CD14-positive monocyte (primary cell): Measurements from ENCODE around the gene AASS. TPM values are rescaled to one million over a fixed set of nuclear protein-coding genes. Genes with fewer than 3 reads are reported as not detected.

Experiments
- DNase-seq, 3 donors: peaks; one replicate each; pipeline ENCODE4 v3.0.0-alpha.2; 2011 to 2022
- H2AFZ ChIP-seq: 2 replicates; pipeline ENCODE4 v1.6.0; 2012; ENCODE audit warnings: mild to moderate bottlenecking, low read depth, low read length, inconsistent platforms; ENCODE audit not compliant: insufficient read depth, poor library complexity, severe bottlenecking
- H3K27ac ChIP-seq, 2 donors: 1 replicate in 1 of 2; 2 replicates in 1 of 2; pipeline ENCODE4 v1.5.1; 2012 to 2013; ENCODE audit warnings: low read length in 2 of 2, control low read depth in 1 of 2, inconsistent platforms in 1 of 2, low read depth in 1 of 2, mild to moderate bottlenecking in 1 of 2
- H3K27me3 ChIP-seq, 2 donors: one replicate each; pipeline versions ENCODE4 v1.6.0 to v1.6.1; 2011 to 2013; ENCODE audit warnings: low read length in 2 of 2; ENCODE audit not compliant: control insufficient read depth in 2 of 2, insufficient read depth in 2 of 2
- H3K36me3 ChIP-seq, 2 donors: replicated peaks in 1 of 2; 1 replicate in 1 of 2; 2 replicates in 1 of 2; pipeline versions ENCODE4 v1.5.1 to v1.6.1; 2012 to 2013; ENCODE audit warnings: low read length in 2 of 2, control low read depth in 1 of 2, inconsistent platforms in 1 of 2, mild to moderate bottlenecking in 1 of 2; ENCODE audit not compliant: insufficient read depth in 2 of 2, control insufficient read depth in 1 of 2
- H3K4me1 ChIP-seq, 2 donors: 1 replicate in 1 of 2; 2 replicates in 1 of 2; pipeline versions ENCODE4 v1.5.1 to v1.6.1; 2012 to 2013; ENCODE audit warnings: low read length in 2 of 2, control low read depth in 1 of 2, inconsistent platforms in 1 of 2, mild to moderate bottlenecking in 1 of 2, moderate library complexity in 1 of 2; ENCODE audit not compliant: insufficient read depth in 2 of 2, control insufficient read depth in 1 of 2
- H3K4me2 ChIP-seq: replicated peaks from 2 replicates; pipeline ENCODE3; 2012; ENCODE audit warnings: low read length, moderate library complexity, mild to moderate bottlenecking; ENCODE audit not compliant: poor library complexity, severe bottlenecking; ENCODE audit errors: extremely low read depth
- H3K4me3 ChIP-seq, 3 experiments: fragments of 200-600 bp in 1 of 3; sonication (generic) in 1 of 3; replicated peaks in 1 of 3; 1 replicate in 2 of 3; 2 replicates in 1 of 3; pipeline ENCODE4 v1.5.1; 2011 to 2013; ENCODE audit warnings: low read length in 3 of 3, mild to moderate bottlenecking in 3 of 3, control low read depth in 2 of 3, low read depth in 2 of 3, inconsistent platforms in 1 of 3, moderate library complexity in 1 of 3
- H3K79me2 ChIP-seq: 2 replicates; pipeline ENCODE4 v1.6.0; 2012; ENCODE audit warnings: mild to moderate bottlenecking, control low read depth, inconsistent platforms, low read length, moderate library complexity; ENCODE audit not compliant: insufficient read depth
- H3K9ac ChIP-seq: 2 replicates; pipeline ENCODE4 v1.6.0; 2017; ENCODE audit warnings: low read length, mild to moderate bottlenecking; ENCODE audit not compliant: insufficient read depth, poor library complexity, severe bottlenecking
- H3K9me3 ChIP-seq, 2 donors: replicated peaks in 1 of 2; 1 replicate in 1 of 2; 2 replicates in 1 of 2; pipeline versions ENCODE4 v1.5.1 to v1.6.1; 2012 to 2013; ENCODE audit warnings: low read length in 2 of 2, control low read depth in 1 of 2; ENCODE audit not compliant: control insufficient read depth in 1 of 2, insufficient read depth in 1 of 2
- H4K20me1 ChIP-seq: 2 replicates; pipeline ENCODE4 v1.6.0; 2012; ENCODE audit warnings: mild to moderate bottlenecking, low read length, control low read depth, moderate library complexity; ENCODE audit not compliant: insufficient read depth
- H3K27ac Mint-ChIP-seq, 7 donors: one replicate each; pipeline ENCODE4 v1.8.0; 2020; ENCODE audit warnings: mild to moderate bottlenecking in 7 of 7, mixed read lengths in 7 of 7, moderate library complexity in 6 of 7, inconsistent platforms in 2 of 7
- H3K27me3 Mint-ChIP-seq, 3 donors: one replicate each; pipeline ENCODE4 v1.8.0; 2021 to 2022; ENCODE audit warnings: low read depth in 3 of 3, mild to moderate bottlenecking in 3 of 3, mixed read lengths in 3 of 3, moderate library complexity in 3 of 3, inconsistent platforms in 1 of 3
- H3K36me3 Mint-ChIP-seq, 2 donors: one replicate each; pipeline ENCODE4 v1.8.0; 2020; ENCODE audit warnings: mixed read lengths in 2 of 2, inconsistent platforms in 1 of 2, mild to moderate bottlenecking in 1 of 2
- H3K4me1 Mint-ChIP-seq: one replicate; pipeline ENCODE4 v1.8.0; 2020; ENCODE audit warnings: mild to moderate bottlenecking, mixed read lengths
- H3K4me3 Mint-ChIP-seq, 2 donors: one replicate each; pipeline ENCODE4 v1.8.0; 2020; ENCODE audit warnings: mild to moderate bottlenecking in 2 of 2, mixed read lengths in 2 of 2, moderate library complexity in 1 of 2
- H3K9me3 Mint-ChIP-seq, 7 donors: one replicate each; pipeline ENCODE4 v1.8.0; 2020 to 2022; ENCODE audit warnings: mixed read lengths in 7 of 7, mild to moderate bottlenecking in 6 of 7, moderate library complexity in 6 of 7, inconsistent platforms in 2 of 7
- WGBS: methylation state at CpG from one replicate; pipeline ENCODE4 v1.1.5; 2013; ENCODE audit warnings: missing lambda C conversion rate; ENCODE audit not compliant: insufficient coverage; 5-methylcytosine and 5-hydroxymethylcytosine counted together
- intact Hi-C, 2 donors: fragments of 100-400 bp; cut with micrococcal nuclease; formaldehyde crosslinking; loops; one replicate each; pipeline versions ENCODE4 v1.15.0 to v1.15.1; 2023
- polyA plus RNA-seq, 3 donors: library from polyadenylated mRNA; depleted of rRNA in 1 of 3; unstranded in 2 of 3; stranded (reverse) in 1 of 3; fragments of 300-500 nt in 2 of 3; fragments of >200 nt in 1 of 3; fragmentation: Illumina TruSeq in 2 of 3; gene quantifications; 1 replicate in 2 of 3; 2 replicates in 1 of 3; pipeline ENCODE4 v1.2.3, GENCODE V29; 2012 to 2021
- TF ChIP-seq, protein P1 (sequence below): fragments of 200-600 bp; IDR thresholded peaks from one replicate; pipeline ENCODE4 v1.8.0; 2022; ENCODE audit warnings: antibody characterized with exemption, mild to moderate bottlenecking

Gene AASS
- polyA plus RNA-seq, 3 donors, result 0.22 to 0.33 TPM; not detected in 1

DNA sequence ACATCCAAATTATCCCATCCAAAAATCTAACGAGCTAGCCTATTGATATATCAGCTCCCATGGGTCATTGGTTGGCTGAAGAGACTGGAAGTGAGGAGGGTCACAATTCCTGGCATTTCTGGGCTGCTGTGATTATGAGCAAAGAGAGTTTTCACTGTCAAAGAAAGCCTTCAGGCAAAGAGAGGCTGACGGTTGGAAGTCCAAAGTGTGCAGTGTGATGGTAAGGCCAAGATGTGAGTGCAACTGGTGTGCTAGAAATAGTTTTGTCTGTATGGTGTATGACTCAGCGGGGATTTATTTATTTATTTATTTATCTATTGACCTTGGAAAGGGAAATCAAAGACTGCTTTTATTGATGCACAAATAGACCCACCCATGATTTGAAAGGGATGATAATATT, 75.0 kb downstream of the AASS start:
- Mint-ChIP-seq H3K4me3 (no peak overlapping the region), H3K9me3 (peaks cover 0 to 5% (median 0%) of the 10 kb centered on the region in 7 donors), H3K4me1 (no peaks in the 10 kb centered on the region), H3K27ac (no peak overlapping the region), H3K36me3 (no peaks in the 10 kb centered on the region), H3K27me3 (peaks cover 0 to 3% (median 3%) of the 10 kb centered on the region in 3 donors)
- H3K4me2 ChIP-seq, result no peak overlapping the region
- TF ChIP-seq, protein P1, sequence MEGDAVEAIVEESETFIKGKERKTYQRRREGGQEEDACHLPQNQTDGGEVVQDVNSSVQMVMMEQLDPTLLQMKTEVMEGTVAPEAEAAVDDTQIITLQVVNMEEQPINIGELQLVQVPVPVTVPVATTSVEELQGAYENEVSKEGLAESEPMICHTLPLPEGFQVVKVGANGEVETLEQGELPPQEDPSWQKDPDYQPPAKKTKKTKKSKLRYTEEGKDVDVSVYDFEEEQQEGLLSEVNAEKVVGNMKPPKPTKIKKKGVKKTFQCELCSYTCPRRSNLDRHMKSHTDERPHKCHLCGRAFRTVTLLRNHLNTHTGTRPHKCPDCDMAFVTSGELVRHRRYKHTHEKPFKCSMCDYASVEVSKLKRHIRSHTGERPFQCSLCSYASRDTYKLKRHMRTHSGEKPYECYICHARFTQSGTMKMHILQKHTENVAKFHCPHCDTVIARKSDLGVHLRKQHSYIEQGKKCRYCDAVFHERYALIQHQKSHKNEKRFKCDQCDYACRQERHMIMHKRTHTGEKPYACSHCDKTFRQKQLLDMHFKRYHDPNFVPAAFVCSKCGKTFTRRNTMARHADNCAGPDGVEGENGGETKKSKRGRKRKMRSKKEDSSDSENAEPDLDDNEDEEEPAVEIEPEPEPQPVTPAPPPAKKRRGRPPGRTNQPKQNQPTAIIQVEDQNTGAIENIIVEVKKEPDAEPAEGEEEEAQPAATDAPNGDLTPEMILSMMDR, result no peak
- no peak overlapping the region for H2AFZ ChIP-seq
- no peak overlapping the region for H3K9ac ChIP-seq
- 43% methylated on average over 1 of the region's 3 CpGs for WGBS
- no peaks in the 10 kb centered on the region for H4K20me1 ChIP-seq
- DNase-seq, result no peak
- no peak overlapping the region for H3K4me3 ChIP-seq
- no peak overlapping the region for H3K27ac ChIP-seq
- intact Hi-C loops, result no loop called here
- no peaks in the 10 kb centered on the region for H3K27me3 ChIP-seq
- H3K9me3 ChIP-seq, result no peaks in the 10 kb centered on the region
- no peaks in the 10 kb centered on the region for H3K79me2 ChIP-seq
- H3K4me1 ChIP-seq, result no peaks in the 10 kb centered on the region
- no peaks in the 10 kb centered on the region for H3K36me3 ChIP-seq

DNA sequence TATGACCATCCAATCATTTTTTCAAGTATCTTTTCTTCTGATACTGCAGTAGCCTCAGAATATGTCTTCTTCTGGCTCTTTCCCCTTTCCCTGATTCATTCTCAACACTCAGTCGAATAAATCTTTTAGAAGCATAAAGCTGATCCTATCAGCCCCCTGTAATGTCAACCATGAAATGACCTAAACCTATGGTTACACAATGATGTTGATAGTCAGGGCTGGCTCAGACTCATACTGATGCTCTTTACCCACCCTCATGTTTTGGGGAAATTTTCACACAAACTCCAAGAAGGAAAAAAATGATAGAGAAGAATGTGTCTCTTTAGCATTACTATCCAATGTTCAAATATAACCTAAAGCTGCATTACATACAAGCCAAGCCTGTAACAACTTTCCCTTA, 76.0 kb downstream of the AASS start:
- no peak overlapping the region for H3K9ac ChIP-seq
- H3K4me2 ChIP-seq, result no peak overlapping the region
- Mint-ChIP-seq H3K9me3 (peaks cover 0 to 5% (median 0%) of the 10 kb centered on the region in 7 donors), H3K27me3 (peaks cover 0 to 3% (median 3%) of the 10 kb centered on the region in 3 donors), H3K4me1 (no peaks in the 10 kb centered on the region), H3K36me3 (no peaks in the 10 kb centered on the region), H3K4me3 (no peak overlapping the region), H3K27ac (no peak overlapping the region)
- H3K27ac ChIP-seq, result no peak overlapping the region
- no peaks in the 10 kb centered on the region for H3K4me1 ChIP-seq
- TF ChIP-seq, protein P1, result no peak
- 80% methylated on average over 1 of the region's 1 CpG for WGBS
- no peak for DNase-seq
- H3K4me3 ChIP-seq, result no peak overlapping the region
- no peak overlapping the region for H2AFZ ChIP-seq
- H3K27me3 ChIP-seq, result no peaks in the 10 kb centered on the region
- intact Hi-C loops, result no loop called here
- H3K9me3 ChIP-seq, result no peaks in the 10 kb centered on the region
- no peaks in the 10 kb centered on the region for H4K20me1 ChIP-seq
- H3K36me3 ChIP-seq, result no peaks in the 10 kb centered on the region
- no peaks in the 10 kb centered on the region for H3K79me2 ChIP-seq
